Endometrial microvascular endothelial cells (primary cell): ENCODE data around the gene DRC1. TPM values are rescaled to one million over a fixed set of nuclear protein-coding genes. Genes with fewer than 3 reads are reported as not detected.

Experiments used
- in situ Hi-C: cut with HindIII; loops from 2 replicates; pipeline ENCODE4 v1.10.0; 2017; ENCODE audit warnings: low sequenced_read_pairs, low pct_unique_long_range_greater_than_20kb; ENCODE audit errors: inconsistent ontology term
- total RNA-seq: library from RNA; depleted of rRNA; stranded (reverse); fragments of >200 nt; gene quantifications from one replicate; pipeline ENCODE4 v1.2.3, GENCODE V29; 2015; ENCODE audit errors: inconsistent ontology term

The DRC1 gene
- total RNA-seq, 1 donor from 2014 or later = not detected

DNA sequence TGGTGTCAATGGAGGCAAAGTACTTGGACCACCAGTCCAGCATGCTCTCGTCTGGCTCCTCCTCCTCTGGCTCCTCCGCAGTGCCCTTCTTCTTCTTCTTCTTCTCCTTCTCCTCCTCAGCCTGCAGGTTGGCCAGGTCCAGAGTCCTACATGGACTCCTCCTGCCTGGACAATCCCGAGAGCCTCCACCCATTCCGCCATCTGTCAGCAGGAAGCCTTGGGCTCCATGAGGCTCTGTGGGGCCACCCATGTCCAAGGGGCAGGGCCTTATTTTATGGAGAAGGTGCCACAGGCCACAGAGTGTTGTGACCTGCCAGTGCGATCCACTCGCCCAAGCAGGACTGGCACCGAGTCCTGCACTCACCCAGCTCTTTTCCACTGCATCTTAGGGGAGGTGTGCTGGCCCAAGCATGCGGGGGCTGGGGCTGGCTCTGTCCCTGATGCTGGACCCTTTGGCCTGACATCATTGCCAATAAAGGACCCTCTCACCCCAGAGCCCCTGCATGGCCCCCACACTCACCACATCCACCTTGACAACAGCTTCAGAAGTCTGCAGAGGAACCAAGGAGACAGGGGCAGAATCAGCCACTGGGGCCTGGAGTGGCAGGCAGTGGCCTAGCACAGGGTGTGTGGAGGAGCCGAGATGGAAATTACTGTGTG lies 69.0 kb downstream of the DRC1 start:
- in situ Hi-C loops = no loop called here

DNA sequence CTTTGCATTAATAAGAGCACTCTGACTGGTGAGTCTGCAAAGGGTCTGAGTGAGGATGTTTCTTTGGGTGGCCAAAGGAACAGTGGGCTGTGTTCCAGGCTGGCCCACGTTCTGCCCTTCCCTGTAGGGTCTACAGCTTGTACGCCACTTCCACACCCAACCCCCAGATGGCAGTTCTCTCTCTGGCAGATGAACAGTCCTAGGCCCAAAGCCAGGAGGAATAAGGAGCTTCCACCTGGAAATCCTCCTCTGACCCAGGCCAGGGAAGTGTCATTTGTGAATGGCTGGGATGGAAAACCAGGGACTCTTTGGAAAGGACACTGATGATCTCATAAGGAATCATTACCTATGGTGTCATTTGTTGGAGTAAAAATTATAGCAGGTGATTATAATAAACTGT lies 69.6 kb downstream of the DRC1 start:
- in situ Hi-C loops = no loop called here

DNA sequence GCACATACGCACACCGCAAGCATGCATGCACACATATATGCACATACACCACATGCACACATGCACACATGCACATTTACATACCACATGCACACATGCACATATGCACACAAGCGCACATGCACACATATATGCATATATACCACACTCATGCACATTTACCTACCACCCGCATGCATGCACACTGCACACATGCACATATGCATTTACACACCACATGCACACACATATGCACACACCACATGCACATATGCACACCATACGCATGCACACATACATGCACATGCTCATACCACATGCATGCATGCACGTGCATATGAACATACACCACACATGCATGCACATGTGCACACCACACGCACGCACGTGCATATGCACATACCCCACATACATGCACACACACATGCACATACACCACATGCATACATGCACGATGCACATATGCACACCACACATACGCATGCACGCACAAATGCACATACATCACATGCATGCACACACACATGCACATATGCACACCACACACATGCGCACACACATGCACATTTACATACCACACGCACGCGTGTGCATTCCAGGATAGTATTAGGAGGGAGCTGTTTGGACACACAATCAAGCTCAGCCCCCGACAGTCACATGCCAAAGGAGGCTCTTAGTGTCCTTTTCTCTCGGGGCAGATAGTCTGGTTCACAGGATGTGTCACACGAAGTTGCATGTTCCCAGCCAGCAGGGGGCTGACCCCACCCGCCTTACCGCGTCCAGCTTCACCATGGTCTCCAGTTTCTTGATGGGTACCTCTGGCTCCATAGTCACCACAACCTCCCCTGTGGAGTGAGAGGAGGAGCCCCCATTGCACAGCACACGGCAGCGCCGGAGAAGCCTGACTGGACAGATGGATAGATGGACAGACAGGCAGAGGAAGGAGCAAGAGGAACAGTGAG lies 70.3 kb downstream of the DRC1 start:
- in situ Hi-C loops = no loop called here

DNA sequence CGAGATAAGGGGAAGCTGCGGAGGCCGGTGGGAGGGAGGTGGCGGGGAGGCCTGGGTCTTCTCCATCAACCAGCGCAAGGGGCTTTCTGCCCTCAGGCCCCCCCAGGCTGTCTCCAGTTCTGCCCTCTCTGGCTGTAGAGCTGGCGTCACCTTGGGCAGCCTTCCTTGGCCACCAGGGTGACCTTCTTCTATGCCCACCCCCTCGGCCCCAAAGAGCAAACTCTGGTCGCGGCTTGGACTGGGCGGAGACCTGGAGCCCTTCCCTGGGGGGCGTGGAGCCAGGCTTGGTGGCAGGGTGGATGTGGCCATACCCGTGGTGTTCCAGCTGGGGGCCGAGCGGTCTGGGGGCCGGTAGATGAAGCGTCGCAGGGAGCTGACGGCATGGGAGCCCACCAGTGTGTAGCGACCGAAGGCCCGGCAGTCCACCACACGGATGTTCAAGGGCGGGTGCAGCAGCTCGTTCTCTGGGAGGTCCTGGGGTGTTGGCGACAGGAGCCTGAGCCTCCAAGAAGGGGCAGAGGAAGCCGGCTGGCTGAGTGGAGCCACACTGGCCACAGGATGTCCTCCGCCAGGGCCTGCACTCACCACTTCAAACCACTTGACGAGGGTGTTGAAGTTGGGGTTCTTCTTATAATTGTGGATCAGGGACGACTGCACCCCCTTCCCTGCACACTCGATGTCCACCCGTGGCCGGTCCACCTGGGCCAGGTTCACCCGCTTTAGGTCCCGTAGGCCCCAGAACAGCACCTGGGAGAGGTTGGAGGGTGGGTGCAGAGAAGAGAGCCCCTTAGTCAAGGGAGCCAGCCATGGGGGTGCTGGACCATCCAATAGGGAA lies 71.3 kb downstream of the DRC1 start:
- in situ Hi-C loops = no loop called here

DNA sequence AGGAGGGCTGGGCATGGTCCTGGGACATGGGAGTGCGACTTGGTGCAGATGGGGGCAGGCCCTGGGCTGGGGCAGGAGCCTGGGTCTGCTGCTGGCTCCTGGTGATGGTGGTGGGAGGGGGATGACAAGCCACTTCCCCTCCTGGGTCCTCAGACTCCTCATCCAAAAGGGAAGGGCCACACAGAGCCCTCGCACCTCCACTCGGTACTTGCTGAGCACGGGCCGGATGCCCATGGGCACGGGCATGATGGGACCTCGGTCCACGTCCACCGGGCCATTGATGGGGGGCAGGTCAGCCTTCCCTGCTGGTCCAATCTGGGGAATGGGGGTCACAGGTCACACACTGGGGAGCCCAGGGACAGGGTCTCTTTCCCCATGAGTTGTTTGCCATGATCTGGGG lies 72.1 kb downstream of the DRC1 start:
- in situ Hi-C loops = no loop called here

DNA sequence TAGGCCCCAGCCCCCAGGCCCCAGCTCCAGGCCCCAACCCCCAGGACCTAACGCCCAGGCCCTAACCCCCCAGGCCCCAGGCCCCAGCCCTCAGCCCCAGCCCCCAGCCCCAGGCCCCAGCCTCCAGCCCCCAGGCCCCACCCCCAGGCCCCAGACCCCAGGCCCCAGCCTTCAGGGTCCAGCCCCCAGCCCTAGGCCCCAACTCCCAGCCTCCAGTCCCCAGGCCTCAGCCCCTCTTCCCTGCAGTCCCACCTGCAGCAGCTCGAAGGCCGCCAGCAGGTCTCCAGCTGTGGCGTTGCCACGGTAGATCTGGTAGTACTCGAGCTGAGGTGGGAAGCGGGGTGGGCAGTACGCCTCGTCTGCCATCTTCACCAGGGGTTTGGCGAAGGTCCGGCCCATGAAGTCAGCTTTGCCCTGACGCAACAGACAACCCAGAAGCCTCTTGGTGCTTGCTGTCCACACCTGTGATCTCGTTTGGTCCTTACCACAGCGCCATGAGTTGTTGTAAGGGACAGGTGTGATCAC lies 72.6 kb downstream of the DRC1 start:
- in situ Hi-C loops = no loop called here

DNA sequence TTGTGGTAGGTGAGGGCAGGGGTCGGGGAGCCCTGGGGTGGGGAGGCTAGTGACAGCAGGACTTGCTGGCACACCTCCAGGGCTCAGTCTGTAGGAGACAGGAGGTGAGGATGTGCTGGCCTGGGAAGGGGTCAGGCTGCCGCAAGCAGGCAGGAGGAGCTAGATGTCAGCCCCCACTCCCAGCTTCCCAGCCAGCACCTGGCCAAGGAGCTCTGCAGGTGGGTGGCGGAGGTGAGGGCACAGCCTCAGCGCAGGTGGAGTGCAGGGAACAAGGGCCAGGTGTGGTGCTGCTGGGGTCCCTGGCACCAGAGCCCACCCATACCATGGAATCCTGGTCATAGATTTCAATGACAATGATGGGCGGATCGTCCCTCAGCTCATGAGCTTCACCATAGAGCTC lies 73.3 kb downstream of the DRC1 start:
- in situ Hi-C loops = no loop called here

DNA sequence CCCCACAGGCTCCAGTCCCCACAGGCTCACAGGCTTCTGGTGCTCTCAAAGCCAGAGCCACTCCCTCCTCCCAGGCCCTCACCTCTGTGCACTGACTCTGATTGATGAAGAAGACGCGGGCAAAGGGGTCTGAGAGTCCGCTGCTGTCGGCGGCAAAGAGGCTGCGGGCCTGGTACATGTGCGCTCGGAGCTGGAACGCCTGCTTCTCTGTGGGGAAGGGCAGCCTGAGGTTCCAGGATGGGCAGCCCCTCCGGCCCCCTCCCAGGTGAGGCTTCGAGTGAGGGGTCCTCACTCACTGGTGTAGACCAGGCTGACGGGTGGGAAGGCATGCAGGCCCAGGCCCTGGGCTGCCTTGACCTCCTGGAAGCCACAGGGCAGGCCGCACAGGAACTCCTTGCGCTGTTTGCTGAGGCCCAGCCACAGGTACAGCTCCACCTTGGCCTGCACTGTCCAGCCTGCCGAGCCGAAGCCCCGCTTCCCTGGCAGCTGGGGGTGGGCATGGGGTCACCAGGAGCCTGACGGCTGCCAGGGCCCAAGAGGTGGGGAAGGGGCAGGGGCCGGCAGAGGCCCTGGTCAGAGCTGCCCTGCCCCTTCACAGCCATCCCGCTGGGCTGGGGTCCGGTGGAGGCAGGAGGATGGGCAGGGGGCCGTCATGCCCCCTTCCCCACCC lies 74.2 kb downstream of the DRC1 start:
- in situ Hi-C loops = no loop called here

DNA sequence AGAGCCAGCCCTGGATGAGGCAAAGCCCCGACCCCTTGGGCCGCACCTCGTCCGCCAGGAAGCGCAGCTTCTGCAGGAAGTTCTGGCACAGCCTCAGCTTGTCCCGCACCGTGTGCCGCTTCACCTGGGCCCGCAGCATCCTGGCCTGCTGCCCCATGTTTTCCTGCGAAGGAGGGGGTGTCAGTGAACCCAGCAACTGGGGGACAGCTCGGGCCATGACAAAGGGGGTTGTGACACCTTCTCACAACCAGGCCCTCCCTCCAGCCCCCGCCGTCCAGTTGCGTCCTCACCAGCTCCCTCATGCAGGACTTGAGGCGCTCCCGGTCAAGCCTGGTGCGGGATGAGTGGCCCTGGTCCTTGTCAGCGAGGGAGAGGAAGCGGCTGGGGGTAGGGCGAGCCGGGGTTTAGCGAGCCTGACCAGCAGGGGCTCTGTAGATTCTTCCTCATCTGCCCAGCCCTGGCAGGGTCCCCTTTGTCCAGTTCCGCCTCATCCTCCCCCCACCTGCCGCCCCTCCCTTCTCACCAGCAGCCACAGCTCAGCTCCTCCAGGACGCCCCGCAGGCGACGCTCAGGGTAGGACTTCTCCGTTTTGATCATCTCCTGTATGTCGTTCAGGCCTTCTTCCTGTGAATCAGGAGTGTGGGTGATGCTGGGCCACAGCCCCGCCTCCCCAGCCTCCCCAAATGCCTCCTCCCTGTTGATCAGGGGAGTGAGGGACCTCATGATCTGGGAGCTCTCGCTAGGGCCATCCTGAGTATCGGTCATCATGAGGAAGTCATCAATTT lies 75.6 kb downstream of the DRC1 start:
- in situ Hi-C loops = no loop called here

DNA sequence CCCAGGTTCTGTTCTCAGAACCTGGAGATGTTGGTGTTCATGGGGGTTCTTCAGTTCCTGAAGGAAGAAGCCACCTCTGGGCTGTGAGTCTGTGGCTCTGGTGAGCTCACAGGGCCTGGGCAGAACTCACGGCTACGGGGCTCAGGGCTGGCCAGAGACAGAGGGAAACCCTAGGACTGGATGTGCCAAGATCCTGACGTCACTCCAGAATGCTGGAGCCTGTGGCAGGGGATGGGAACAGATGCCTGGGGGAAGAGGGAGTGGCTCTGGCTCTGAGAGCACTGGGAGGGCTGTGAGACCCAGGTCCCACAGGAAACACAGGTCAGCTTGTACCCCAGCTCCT lies 76.2 kb downstream of the DRC1 start, which contains the start of gene OTOF:
Gene OTOF (minus strand): TSS at position 214 of the 343 bp plus-strand sequence.
- in situ Hi-C loops = no loop called here

DNA sequence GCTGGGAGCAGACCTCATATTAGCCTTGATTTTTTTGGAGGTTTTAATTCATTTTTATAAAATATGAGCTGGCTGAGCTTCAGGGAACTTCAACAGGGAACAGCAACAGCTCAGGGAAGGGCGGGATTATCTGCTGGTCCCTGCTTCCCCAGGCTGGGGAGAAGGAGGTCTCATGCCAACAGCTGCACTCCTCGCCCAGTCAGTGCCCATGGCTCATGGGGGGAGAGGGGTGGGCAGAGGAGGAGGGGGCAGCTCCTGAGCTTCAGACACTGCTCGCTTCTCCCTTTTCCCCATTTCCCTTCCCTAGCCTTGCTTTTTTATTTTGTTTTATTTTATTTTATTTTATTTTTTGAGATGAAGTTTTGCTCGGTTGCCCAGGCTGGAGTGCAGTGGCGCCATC lies 76.6 kb downstream of the DRC1 start:
- in situ Hi-C loops = no loop called here

DNA sequence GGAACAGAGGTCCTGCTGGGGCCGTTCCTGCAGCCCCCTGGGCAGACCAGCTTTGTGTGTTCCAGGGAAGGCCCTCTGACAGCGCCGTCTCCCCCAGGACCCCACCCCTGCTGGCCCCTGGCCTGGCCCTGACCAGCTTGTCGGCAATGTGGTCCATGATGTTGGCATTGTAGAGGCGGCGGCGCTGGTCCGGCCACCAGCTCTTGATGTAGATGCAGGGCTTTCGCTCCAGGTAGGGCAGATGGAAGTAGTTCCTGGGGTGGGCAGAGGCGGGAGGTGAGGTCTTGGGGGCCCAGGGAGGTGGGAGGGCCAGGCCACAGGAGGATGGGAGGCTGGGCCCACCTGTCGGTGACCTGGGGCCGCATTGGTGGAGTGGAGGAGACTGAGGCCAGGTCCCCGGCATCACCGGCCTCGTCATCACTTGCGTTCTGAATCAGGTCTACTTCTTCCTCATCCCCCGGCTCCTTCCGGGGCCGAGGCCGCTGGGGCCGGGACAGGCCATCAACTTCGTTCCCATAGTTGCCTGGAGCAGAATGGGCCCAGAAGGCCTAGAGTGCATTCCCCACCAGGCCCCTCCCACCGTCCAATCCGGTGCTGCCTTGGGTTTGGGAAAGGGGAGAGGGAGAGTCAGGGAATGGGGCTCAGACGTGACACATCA lies 77.5 kb downstream of the DRC1 start:
- in situ Hi-C loops = no loop called here

DNA sequence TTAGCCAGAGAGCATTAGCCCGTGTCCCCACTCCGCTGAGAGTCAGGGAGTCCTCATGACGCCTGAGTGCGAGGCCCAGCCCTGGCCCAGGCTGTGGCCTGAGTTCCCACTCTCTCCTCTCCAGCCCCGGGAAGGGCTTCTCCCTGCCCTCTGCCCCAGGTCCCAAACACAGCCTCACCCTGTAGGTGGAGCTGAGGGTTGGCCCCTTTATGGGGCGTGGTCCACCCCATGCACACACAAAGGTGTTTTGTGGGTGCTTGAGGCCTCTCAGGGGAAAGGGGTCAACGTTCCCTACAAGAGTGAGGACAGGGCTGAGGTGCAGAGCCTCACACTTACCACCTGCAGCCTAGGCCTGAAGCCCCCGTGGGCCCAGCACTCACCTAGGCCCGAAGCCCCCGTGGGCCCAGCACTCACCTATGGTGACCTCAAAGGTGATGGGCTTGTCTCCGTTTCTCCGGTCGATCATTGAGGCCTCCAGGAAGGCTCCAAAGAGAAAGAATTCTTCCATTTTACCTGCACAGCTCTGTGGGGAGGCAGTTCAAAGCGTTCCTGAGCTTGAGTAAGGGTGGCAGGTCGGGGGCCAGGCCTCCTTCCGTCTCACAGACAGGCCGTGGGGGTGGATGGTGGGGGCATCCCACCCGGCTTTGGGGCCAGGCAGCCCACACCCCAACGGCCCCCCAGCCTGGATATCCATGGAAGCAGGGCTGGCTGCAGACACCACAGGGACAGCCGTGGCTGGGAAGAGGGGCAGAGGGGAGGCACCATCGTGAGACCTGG lies 78.3 kb downstream of the DRC1 start:
- in situ Hi-C loops = no loop called here

DNA sequence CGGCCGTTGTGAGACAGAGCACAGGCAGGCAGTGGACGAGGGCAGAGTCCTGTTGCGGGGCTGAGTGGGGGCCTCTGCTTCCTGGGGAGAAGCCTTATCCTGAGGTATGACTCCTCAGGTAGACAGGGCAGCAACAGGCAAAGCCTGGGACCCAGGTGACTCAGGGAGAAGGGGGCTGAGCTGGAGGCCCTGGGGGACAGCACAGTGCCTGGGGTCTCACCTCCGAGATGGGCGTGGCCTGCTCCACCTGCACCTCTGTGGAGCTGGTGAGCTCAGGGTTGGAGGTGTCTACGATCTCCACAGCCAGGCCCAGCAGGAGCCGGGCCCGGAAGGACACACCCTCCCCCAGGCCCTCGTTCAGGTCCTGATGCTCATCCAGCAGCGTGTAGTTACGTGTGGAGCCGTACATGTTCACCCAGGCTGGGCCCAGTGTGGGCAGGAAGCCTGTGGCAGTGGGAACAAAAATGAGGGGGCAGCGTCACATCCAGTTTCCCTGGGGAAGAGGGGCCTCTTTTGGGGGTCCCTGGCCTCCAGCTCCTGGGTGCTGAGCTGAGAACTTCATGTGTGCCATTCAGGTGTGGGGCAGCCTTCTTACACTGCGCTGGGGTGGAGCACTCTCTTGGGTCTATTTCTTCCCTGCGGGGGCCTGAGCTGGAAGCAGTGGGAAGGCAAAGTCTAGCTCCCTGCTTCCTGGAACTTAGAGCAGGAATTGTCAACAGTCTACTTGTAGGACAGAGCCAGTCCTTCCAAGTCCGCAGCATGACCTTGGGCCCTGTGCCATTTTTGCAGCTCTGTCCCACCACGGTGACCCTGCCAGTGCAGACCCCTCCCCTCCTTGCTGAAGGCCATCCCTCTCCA lies 79.1 kb downstream of the DRC1 start:
- in situ Hi-C loops = no loop called here

DNA sequence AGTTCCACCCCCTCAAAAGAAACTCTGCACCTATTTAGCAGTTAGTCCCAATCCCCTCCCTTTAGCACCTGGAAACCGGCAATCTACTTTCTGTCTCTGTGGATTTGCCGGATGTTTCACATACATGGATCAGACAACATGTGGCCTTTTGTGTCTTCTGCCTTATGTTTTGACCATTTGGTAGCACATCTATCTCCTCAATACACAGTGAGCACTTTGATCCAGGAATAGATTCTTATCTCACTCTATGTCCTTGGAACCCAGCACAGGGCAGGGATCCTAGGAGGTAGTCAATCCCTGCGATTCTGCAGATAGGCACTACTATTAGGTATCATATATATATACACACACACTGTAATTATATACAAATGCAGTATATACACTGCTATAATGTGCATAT lies 80.0 kb downstream of the DRC1 start:
- in situ Hi-C loops = no loop called here
